ENCODE results near the gene SPRR5. TPM values are rescaled to one million over a fixed set of nuclear protein-coding genes. Genes with fewer than 3 reads are reported as not detected.

Gene SPRR5
- total and polyA plus RNA-seq, 2 of the 4 experiments (the other 2 are of a cell fraction): not detected

DNA sequence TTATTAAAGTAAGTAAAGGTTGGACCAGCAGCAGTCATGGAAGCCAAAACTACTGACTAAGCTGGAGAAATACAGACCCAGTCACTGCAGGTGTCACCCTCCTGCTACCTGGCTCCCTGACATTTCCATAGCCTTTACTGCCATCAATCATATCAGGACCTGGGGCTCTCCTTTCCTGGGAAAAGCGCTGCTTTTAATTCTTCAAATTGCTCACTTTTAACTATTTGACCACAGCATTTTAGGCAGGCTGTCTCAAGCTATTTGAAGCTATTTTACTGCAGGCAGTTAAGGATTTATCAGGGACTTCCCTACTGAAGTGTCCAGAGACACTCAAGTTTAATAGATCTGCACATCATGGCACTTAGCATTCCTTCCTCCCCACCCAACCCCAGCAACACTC, 34.5 kb upstream of the SPRR5 start:
- no peak for DNase-seq
- Histone ChIP-seq H3K36me3 (ENCODE audit: control insufficient read depth, insufficient read depth, low read length) (no peaks in the 10 kb centered on the region), H3K27ac (ENCODE audit: insufficient read depth, low read length) (no peak overlapping the region), H3K27me3 (ENCODE audit: control insufficient read depth, insufficient read depth, low read length) (no peaks in the 10 kb centered on the region), H2BK5ac (ENCODE audit: low read depth, low read length, poor library complexity, severe bottlenecking) (no peak overlapping the region), H3K4ac (ENCODE audit: low read depth, low read length) (no peak overlapping the region), H2BK15ac (ENCODE audit: low read depth, low read length) (no peak overlapping the region), H4K20me1 (ENCODE audit: insufficient read depth, low read length) (no peaks in the 10 kb centered on the region), H3K79me1 (ENCODE audit: low read depth in 1 of 2, low read length in 2 of 2) (no peaks in the 10 kb centered on the region), H3K4me3 (ENCODE audit: insufficient read depth, low read depth, low read length) (no peak overlapping the region), H4K5ac (ENCODE audit: low read depth, low read length) (no peak overlapping the region), H2AK5ac (ENCODE audit: low read depth, low read length) (no peak overlapping the region), H2AFZ (replicated peaks; ENCODE audit: low read length, poor library complexity) (no peak overlapping the region), H3K9me1 (ENCODE audit: insufficient read depth, low read length) (no peaks in the 10 kb centered on the region), H4K91ac (ENCODE audit: insufficient read depth, low read depth, low read length) (no peak overlapping the region), H3K18ac (ENCODE audit: low read depth, low read length) (no peak overlapping the region), H3K23ac (ENCODE audit: low read depth, low read length) (no peak overlapping the region), H3K9ac (ENCODE audit: low read depth, low read length) (no peak overlapping the region), H3K14ac (replicated peaks; ENCODE audit: low read depth, low read length) (no peak overlapping the region), H2BK20ac (ENCODE audit: low read depth, low read length) (no peak overlapping the region), H3K4me2 (ENCODE audit: low read depth, low read length) (no peak overlapping the region), H3K4me1 (ENCODE audit: control insufficient read depth, insufficient read depth, low read length) (no peaks in the 10 kb centered on the region), H2AK9ac (replicated peaks; ENCODE audit: low read depth, low read length, poor library complexity) (no peak overlapping the region), H4K8ac (ENCODE audit: low read depth in 2 of 2, low read length in 2 of 2) (no peak overlapping the region), H2BK120ac (ENCODE audit: low read depth, low read length) (no peak overlapping the region), H3K56ac (ENCODE audit: extremely low read depth, insufficient read depth, low read length) (no peak overlapping the region), H3K9me3 (ENCODE audit: control insufficient read depth, insufficient read depth, low read length) (no peaks in the 10 kb centered on the region)
- ChIA-PET CTCF (no interaction called here), POLR2A (ENCODE audit: unreplicated experiment) (no interaction called here)
- TF ChIP-seq CHD1 (IDR thresholded peaks at IDR 0.05; ENCODE audit: low read depth, low read length) (no peak), FOS (IDR thresholded peaks at IDR 0.05; ENCODE audit: low read depth, low read length) (no peak), BHLHE40 (IDR thresholded peaks at IDR 0.05; ENCODE audit: low read depth, low read length) (no peak), MAZ (IDR thresholded peaks at IDR 0.05; ENCODE audit: borderline replicate concordance, low read depth, low read length) (no peak), RCOR1 (IDR thresholded peaks at IDR 0.05; ENCODE audit: insufficient replicate concordance, low read length) (no peak), MXI1 (IDR thresholded peaks at IDR 0.05; ENCODE audit: borderline replicate concordance, low read depth, low read length) (no peak)
- TF ChIP-seq, protein P1, sequence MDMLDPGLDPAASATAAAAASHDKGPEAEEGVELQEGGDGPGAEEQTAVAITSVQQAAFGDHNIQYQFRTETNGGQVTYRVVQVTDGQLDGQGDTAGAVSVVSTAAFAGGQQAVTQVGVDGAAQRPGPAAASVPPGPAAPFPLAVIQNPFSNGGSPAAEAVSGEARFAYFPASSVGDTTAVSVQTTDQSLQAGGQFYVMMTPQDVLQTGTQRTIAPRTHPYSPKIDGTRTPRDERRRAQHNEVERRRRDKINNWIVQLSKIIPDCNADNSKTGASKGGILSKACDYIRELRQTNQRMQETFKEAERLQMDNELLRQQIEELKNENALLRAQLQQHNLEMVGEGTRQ (IDR thresholded peaks at IDR 0.05; ENCODE audit: low read depth, low read length): no peak
- TF ChIP-seq, protein P2, sequence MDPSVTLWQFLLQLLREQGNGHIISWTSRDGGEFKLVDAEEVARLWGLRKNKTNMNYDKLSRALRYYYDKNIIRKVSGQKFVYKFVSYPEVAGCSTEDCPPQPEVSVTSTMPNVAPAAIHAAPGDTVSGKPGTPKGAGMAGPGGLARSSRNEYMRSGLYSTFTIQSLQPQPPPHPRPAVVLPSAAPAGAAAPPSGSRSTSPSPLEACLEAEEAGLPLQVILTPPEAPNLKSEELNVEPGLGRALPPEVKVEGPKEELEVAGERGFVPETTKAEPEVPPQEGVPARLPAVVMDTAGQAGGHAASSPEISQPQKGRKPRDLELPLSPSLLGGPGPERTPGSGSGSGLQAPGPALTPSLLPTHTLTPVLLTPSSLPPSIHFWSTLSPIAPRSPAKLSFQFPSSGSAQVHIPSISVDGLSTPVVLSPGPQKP (IDR thresholded peaks at IDR 0.05; ENCODE audit: borderline replicate concordance, low read depth, low read length): no peak
- WGBS, 2 experiments (ENCODE audit: extremely low coverage in 2 of 2, insufficient read length in 1 of 2): 40% methylated on average over 1 of the region's 1 CpG; no CpG with 5 or more reads in 1 of the 2 experiments
- dilution Hi-C loops (cut with HindIII; ENCODE audit: low sequenced_read_pairs, unreplicated experiment): no loop called here
- intact Hi-C loops (cut with micrococcal nuclease): no loop called here
- no peak for ATAC-seq (ENCODE audit: low read depth)
- in situ Hi-C loops (cut with MboI; ENCODE audit: low sequenced_read_pairs): no loop called here
- no TSS peak for BruUV-seq (replicated peaks)

Data from IMR-90 (cell line).